ENCODE results near the gene YWHAE. TPM values are rescaled to one million over a fixed set of nuclear protein-coding genes. Genes with fewer than 3 reads are reported as not detected.
A peak's percentile ranks its signal among the peaks of the same experiment; 100 is the strongest.
"Not testable (repeated sequence)": the region's sequence is repeated elsewhere in the genome, so short reads cannot be mapped to it uniquely, and the experiment has no call there.

YWHAE gene
- total and polyA plus RNA-seq, 5 donors: 366 to 570 (median 535) TPM

DNA sequence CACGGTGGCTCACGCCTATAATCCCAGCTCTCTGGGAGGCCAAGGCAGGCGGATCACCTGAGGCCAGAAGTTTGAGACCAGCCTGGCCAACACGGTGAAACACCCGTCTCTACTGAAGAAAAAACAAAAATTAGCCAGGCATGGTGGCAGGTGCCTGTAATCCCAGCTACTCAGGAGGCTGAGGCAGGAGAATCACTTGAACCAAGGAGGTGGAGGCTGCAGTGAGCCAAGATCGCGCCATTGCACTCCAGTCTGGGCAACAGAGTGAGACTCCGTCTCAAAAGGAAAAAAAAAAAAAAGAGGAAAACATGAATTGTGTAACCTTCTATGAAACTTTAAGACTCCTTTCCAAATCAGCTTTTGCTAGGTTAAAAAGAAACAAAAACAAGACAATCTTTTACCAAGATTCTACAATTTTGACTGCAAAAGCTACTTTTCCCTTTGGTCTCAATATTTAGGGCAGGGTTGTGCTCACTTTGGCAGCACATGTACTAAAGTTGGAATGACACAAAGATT is 13.3 kb downstream of the YWHAE start:
- H3K27me3 ChIP-seq (ENCODE audit: control insufficient read depth, insufficient read depth); H3K4me3 ChIP-seq (ENCODE audit: low read length); intact Hi-C loops (cut with DNase I); DNase-seq; H3K9me3 ChIP-seq (ENCODE audit: control insufficient read depth, low read length); ATAC-seq: not testable (repeated sequence)
- H3K27ac ChIP-seq (ENCODE audit: low read length): peak overlapping the region; percentile 52
- peaks cover 17% of the 10 kb centered on the region for H3K4me1 ChIP-seq (ENCODE audit: control insufficient read depth, insufficient read depth, low read length)
- 79% methylated on average over 8 of the region's 8 CpGs for WGBS

DNA sequence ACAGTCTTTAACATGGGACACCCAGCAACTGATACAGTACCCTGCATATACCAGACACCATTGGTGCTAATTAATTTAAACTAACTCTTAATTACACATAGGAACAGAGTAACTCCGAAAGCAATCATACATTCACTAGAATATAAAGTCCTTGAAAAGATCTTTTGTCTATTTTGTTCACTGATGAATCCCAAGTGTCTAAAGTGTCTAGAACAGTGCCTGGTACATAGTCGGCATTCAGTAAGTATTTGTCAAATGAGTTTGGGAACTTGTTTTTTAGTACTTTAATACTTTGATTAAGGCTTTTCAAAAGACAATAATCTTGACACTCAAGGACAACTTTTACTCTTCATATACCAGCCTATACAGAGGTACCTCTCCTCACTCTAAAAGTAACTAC is 13.8 kb downstream of the YWHAE start:
- Histone ChIP-seq H3K4me1 (ENCODE audit: control insufficient read depth, insufficient read depth, low read length) (peaks cover 17% of the 10 kb centered on the region), H3K9me3 (ENCODE audit: control insufficient read depth, low read length) (no peaks in the 10 kb centered on the region), H3K27me3 (ENCODE audit: control insufficient read depth, insufficient read depth) (no peaks in the 10 kb centered on the region), H3K4me3 (ENCODE audit: low read length) (no peak overlapping the region), H3K27ac (ENCODE audit: low read length) (peak overlapping the region; percentile 52)
- intact Hi-C loops (cut with DNase I): no loop called here
- DNase-seq: no peak
- no peak for ATAC-seq
- 70% methylated on average over 2 of the region's 2 CpGs for WGBS

GRCh38 chr17:1385861-1386260 is 14.2 kb downstream of the YWHAE start:
- no peak for DNase-seq
- Histone ChIP-seq H3K4me3 (ENCODE audit: low read length) (no peak overlapping the region), H3K27me3 (ENCODE audit: control insufficient read depth, insufficient read depth) (no peaks in the 10 kb centered on the region), H3K4me1 (ENCODE audit: control insufficient read depth, insufficient read depth, low read length) (peaks cover 16% of the 10 kb centered on the region), H3K9me3 (ENCODE audit: control insufficient read depth, low read length) (no peaks in the 10 kb centered on the region), H3K27ac (ENCODE audit: low read length) (peak overlapping the region; percentile 52)
- intact Hi-C loops (cut with DNase I): no loop called here
- WGBS: 30% methylated on average over 2 of the region's 2 CpGs
- ATAC-seq: no peak

- H3K9me3 ChIP-seq (ENCODE audit: control insufficient read depth, low read length): no peaks in the 10 kb centered on the region
- H3K4me1 ChIP-seq (ENCODE audit: control insufficient read depth, insufficient read depth, low read length): peaks cover 15% of the 10 kb centered on the region
- intact Hi-C loops (cut with DNase I): no loop called here
- DNase-seq (peak in 1 of 3 donors; percentile 66), ATAC-seq (peak; percentile 84)
- H3K27ac ChIP-seq (ENCODE audit: low read length): peak overlapping the region; percentile 52
- H3K27me3 ChIP-seq (ENCODE audit: control insufficient read depth, insufficient read depth): no peaks in the 10 kb centered on the region
- H3K4me3 ChIP-seq (ENCODE audit: low read length): no peak overlapping the region
- 12% methylated on average over 1 of the region's 1 CpG for WGBS
Measured at GRCh38 chr17:1384905-1385435, 15.1 kb downstream of the YWHAE start.

DNA sequence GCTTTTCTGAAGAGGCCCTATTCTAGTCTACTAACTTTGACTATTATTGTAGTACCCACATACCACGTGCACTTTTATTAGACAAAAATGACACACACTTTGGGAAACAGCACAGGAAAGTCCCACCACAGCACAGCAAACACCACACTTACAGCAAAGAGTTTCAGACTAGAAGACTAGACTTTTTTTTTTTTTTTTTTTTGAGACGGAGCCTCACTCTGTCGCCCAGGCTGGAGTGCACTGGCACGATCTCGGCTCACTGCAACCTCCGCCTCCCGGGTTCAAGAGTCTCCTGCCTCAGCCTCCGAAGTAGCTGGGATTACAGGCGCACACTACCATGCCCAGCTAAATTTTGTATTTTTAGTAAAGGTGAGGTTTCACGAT is 20.1 kb downstream of the YWHAE start:
- intact Hi-C loops (cut with DNase I): no loop called here
- Histone ChIP-seq H3K9me3 (ENCODE audit: control insufficient read depth, low read length) (no peaks in the 10 kb centered on the region), H3K27me3 (ENCODE audit: control insufficient read depth, insufficient read depth) (no peaks in the 10 kb centered on the region), H3K27ac (ENCODE audit: low read length) (no peak overlapping the region), H3K4me1 (ENCODE audit: control insufficient read depth, insufficient read depth, low read length) (peaks cover 17% of the 10 kb centered on the region), H3K4me3 (ENCODE audit: low read length) (no peak overlapping the region)
- ATAC-seq (no peak), DNase-seq (no peak)
- WGBS: 53% methylated on average over 10 of the region's 10 CpGs

DNA sequence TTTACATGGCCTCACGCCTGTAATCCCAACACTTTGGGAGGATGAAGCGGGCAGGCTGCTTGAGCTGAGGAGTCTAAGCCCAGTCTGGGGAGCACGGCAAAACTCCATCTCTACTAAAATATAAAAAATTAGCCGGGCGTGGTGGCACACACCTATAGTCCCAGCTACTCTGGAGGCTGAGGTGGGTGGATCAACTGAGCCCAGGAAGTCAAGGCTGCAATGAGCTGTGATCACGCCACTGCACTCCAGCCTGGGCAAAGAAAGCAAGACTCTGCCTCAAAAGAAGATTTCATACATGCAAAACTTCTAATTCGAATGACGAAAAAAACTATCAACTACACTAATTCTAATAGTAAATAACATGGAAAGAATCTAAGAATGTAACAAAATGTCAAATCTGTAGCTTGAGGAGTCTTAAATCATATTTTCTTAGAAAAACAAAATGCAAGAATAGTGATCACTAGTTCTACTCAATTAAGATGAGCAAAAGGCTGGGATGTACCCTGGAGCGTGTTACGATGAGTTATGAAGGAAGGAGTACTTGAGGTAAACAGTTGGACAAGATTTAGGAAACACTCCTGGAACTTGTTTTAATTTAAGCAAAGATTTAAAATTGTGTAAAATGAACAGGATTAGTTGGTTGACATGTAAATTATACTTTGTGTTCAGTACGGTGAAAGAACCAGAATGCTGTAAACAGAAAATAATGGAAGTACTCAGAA is 20.7 kb downstream of the YWHAE start:
- 65% methylated on average over 11 of the region's 11 CpGs for WGBS
- H3K4me3 ChIP-seq (ENCODE audit: low read length): no peak overlapping the region

GRCh38 chr17:1378476-1378860 is 21.6 kb downstream of the YWHAE start:
- intact Hi-C loops (cut with DNase I); H3K27ac ChIP-seq (ENCODE audit: low read length); DNase-seq; H3K4me3 ChIP-seq (ENCODE audit: low read length); H3K9me3 ChIP-seq (ENCODE audit: control insufficient read depth, low read length); H3K27me3 ChIP-seq (ENCODE audit: control insufficient read depth, insufficient read depth); ATAC-seq: not testable (repeated sequence)
- WGBS: 72% methylated on average over 10 of the region's 10 CpGs
- peaks cover 20% of the 10 kb centered on the region for H3K4me1 ChIP-seq (ENCODE audit: control insufficient read depth, insufficient read depth, low read length)

More for the DNA sequence above, 20.7 kb downstream of the YWHAE start:
- Histone ChIP-seq H3K4me1 (ENCODE audit: control insufficient read depth, insufficient read depth, low read length) (peaks cover 20% of the 10 kb centered on the region), H3K27ac (ENCODE audit: low read length) (peak overlapping the region; percentile 44), H3K9me3 (ENCODE audit: control insufficient read depth, low read length) (no peaks in the 10 kb centered on the region), H3K27me3 (ENCODE audit: control insufficient read depth, insufficient read depth) (no peaks in the 10 kb centered on the region)
- intact Hi-C loops (cut with DNase I): no loop called here
- DNase-seq (no peak), ATAC-seq (no peak)

GRCh38 chr17:1377334-1377733 is 22.7 kb downstream of the YWHAE start:
- intact Hi-C loops (cut with DNase I): no loop called here

GRCh38 chr17:1376061-1376460 is 24.0 kb downstream of the YWHAE start:
- intact Hi-C loops (cut with DNase I): no loop called here
- H3K4me1 ChIP-seq (ENCODE audit: control insufficient read depth, insufficient read depth, low read length): peaks cover 18% of the 10 kb centered on the region
- no peak for ATAC-seq
- no peak overlapping the region for H3K27ac ChIP-seq (ENCODE audit: low read length)
- 42% methylated on average over 5 of the region's 5 CpGs for WGBS
- no peaks in the 10 kb centered on the region for H3K9me3 ChIP-seq (ENCODE audit: control insufficient read depth, low read length)
- H3K4me3 ChIP-seq (ENCODE audit: low read length): no peak overlapping the region
- no peaks in the 10 kb centered on the region for H3K27me3 ChIP-seq (ENCODE audit: control insufficient read depth, insufficient read depth)
- DNase-seq: no peak

More at GRCh38 chr17:1377334-1377733, 22.7 kb downstream of the YWHAE start:
- ATAC-seq (no peak), DNase-seq (no peak)
- peaks cover 20% of the 10 kb centered on the region for H3K4me1 ChIP-seq (ENCODE audit: control insufficient read depth, insufficient read depth, low read length)
- H3K4me3 ChIP-seq (ENCODE audit: low read length): no peak overlapping the region
- WGBS: 60% methylated on average over 3 of the region's 3 CpGs
- no peaks in the 10 kb centered on the region for H3K27me3 ChIP-seq (ENCODE audit: control insufficient read depth, insufficient read depth)
- no peaks in the 10 kb centered on the region for H3K9me3 ChIP-seq (ENCODE audit: control insufficient read depth, low read length)
- H3K27ac ChIP-seq (ENCODE audit: low read length): peak overlapping the region; percentile 28

- WGBS: 11% methylated on average over 2 of the region's 2 CpGs
- ATAC-seq (no peak), DNase-seq (no peak)
- H3K4me1 ChIP-seq (ENCODE audit: control insufficient read depth, insufficient read depth, low read length): peaks cover 18% of the 10 kb centered on the region
- no peak overlapping the region for H3K4me3 ChIP-seq (ENCODE audit: low read length)
- no peak overlapping the region for H3K27ac ChIP-seq (ENCODE audit: low read length)
- intact Hi-C loops (cut with DNase I): no loop called here
- H3K27me3 ChIP-seq (ENCODE audit: control insufficient read depth, insufficient read depth): no peaks in the 10 kb centered on the region
- H3K9me3 ChIP-seq (ENCODE audit: control insufficient read depth, low read length): no peaks in the 10 kb centered on the region
Measured at GRCh38 chr17:1375615-1376014, 24.4 kb downstream of the YWHAE start.

DNA sequence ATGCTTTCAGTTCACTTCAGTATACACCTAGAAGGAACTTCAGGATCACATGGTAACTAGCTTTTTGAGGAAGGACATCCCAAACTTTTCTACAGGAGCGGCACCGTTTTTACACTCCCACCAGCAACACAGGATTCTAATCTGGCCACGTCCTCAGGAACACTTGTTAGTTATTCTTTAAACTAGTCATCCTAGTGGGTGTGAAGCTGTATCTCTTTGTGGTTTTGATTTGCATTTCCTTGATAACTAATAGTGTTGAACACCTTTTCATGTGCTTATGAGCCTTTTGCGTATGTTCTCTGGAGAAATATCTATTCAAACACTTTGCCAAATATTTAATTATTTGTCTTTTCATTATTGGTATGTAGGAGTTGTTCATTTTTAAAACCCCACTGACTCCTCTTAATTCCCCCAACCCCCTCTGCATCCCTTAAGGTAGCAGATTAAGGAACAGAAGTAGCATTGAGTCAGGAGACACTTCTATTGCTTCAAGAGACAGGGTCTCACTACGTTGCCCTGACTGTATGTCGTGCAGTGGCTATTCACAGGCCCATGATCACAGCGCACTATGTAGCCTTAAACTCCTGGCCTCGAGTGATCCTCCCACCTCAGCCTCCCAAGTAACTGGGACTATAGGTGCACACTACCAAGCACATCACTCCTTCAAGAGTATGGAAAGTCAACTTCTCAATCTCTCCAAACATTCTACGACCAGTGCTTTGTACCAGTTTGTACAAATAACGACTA is 25.4 kb downstream of the YWHAE start:
- Histone ChIP-seq H3K4me3 (ENCODE audit: low read length) (no peak overlapping the region), H3K27me3 (ENCODE audit: control insufficient read depth, insufficient read depth) (no peaks in the 10 kb centered on the region), H3K27ac (ENCODE audit: low read length) (no peak overlapping the region), H3K9me3 (ENCODE audit: control insufficient read depth, low read length) (no peaks in the 10 kb centered on the region), H3K4me1 (ENCODE audit: control insufficient read depth, insufficient read depth, low read length) (peaks cover 18% of the 10 kb centered on the region)
- DNase-seq (no peak), ATAC-seq (no peak)
- 59% methylated on average over 10 of the region's 10 CpGs for WGBS
- intact Hi-C loops (cut with DNase I): no loop called here
